ENCODE measurements around the gene NATD1.

The NATD1 gene

DNA sequence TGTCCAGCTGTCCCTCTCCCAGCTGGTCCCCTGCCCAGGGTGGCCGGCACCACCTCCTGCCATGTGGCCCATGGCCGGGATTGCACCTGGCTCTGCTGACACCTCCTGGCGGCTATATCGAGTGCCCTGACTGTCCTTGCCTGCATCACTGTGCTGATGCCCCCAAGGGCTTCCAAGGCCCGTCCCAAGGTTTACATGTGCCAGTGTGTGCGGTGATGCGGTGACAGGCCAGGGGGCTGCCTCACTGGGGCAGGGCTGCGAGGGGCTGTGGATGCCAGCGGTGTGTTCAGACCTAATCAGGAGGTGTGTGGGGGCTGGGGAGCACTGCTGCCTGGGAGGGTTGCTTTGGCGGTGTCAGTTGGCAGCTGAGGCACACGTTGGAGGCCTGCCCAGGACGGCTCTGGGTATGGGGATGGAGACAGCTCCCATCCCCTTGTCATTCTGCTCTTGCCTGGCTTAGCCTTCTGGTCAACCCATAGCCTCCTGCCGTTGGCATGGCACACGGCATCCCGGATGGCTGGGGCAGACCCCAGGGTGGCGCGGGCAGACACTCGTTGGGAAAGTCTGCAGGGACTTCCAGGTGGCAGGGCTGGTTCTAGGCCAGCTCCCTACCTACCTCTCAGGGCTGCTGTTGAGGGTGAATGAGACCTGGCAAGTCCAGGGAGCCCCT, 36.8 kb upstream of the NATD1 start:
- no peak for DNase-seq

DNA sequence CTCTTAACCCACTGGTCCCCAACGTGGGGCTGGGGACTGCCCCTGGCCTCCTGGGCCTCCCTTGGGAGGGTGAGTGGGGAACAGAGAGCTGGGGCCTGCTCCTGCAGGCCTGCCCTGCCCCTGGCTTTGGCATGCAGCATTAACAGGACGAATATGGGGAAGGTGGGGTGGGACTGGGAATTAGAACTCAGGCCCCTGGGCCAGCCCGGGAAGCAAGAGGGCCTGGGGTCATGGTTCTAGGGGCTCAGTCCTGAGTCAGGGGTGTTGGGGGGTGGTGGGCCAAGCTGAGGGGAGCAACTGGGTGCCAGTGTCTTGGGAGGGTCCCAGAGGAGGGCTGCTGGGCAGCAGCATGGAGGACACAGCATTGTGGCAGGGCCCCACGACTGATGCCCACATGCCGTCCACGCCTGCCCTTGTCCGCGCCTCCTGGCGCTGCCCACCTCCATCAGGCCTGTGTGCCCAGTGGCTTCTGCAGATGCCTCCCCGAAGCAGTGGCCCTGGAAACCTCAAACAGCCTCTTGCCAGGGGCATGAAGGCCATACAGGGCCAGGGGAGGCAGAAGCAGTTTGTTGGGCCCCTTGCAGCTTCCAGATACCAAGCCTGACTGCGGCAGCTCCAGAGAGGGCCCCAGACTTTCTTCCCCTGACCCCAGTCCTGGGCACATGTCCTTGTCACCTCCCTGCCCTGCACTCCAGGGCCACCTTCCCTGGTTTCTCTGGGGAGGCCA, 36.1 kb upstream of the NATD1 start:
- DNase-seq: no peak

DNA sequence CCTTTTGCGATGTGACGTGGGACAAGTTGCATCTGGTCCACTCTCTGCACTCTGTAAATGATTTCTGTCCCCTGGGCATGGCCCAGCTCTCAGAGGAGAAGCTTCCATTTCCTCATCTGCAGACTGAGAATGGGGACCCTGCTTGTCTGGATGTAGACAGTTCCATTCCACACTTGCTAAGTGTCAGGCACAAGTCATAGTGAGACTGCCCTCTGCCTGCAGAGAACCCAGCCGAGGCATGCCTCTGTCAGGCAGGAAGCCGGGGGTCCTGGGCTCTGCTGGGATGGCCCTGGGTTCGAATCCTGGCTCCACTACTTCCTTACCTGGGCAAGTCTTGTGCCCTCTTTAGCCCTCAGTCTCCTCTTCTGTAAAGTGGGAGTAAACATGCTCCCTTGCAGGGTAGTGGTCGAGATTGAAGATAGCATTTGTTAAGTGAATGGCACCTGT, 35.4 kb upstream of the NATD1 start:
- no peak for DNase-seq

DNA sequence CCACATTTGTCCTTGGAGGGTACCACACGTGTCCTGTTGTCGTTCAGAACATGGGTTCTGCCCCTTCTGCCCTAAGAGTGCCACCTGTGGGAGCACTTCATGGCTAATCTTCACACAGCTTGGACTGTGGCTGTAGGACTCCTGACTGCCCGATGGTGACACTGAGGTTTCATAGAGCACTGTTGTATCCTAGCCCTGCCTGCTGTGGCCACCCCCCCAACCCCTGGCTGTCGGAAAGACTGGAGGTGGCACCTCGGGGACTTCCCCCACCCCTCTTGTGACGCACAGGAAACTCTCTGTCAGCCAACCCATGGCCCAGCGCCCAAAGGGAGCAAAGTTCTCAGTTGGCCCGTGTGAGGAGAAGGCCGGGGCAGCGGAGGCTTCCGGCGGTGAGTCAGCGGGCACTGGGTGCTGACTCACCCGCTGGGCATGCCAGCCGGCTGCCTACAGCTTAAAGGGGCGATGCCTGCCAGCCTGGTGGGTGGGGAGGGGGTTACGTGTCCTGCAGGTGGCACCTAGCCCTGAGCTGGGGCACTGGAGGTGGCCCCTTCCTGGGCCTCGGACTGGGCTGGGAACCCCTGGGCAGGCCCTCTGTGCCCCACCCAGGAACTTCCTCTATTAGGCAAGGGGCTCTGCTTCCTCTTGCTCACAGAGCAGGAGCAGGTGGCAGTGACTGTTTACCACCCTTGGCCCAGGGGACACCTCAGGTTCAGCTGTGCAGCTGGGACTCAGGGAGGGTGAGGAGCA, 34.7 kb upstream of the NATD1 start:
- no peak for DNase-seq

DNA sequence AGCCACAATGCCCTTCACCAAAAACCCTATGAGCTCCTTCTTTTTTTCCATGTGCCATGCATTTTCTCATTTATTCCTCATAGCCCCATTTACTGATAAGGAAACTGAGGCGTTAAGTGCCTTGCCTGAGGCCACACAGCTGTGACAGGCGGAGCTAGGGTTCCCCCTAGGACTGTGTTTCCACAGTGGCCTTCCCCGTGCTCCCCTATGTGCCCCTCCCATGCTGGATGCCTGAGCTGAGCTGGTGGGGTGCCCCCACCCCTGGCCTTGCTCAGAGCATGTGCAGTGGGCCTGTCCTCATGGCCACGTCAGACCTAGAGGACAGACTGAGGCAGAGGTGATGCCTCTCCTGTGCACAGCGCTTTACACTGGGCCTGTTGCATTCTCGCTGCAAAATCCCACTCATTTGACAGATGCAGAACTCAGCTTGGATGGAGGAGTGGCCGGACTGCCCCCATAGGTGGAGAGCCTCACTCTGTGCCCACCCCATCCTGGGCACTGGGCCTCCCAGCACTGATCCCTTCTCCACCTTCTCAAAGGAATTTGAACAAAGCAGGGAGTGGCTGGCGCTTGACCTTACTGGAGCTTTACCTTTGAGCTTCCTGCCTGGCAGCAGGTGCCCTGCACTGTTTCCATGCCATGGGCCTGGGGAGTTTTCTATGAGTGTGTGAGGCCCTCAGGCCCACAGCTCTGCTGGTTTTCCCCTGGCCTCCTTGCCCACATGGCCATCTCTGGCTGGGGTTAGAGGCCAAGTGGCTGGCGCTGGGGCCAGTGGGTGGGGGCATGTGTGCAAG, 33.9 kb upstream of the NATD1 start:
- DNase-seq: no peak

DNA sequence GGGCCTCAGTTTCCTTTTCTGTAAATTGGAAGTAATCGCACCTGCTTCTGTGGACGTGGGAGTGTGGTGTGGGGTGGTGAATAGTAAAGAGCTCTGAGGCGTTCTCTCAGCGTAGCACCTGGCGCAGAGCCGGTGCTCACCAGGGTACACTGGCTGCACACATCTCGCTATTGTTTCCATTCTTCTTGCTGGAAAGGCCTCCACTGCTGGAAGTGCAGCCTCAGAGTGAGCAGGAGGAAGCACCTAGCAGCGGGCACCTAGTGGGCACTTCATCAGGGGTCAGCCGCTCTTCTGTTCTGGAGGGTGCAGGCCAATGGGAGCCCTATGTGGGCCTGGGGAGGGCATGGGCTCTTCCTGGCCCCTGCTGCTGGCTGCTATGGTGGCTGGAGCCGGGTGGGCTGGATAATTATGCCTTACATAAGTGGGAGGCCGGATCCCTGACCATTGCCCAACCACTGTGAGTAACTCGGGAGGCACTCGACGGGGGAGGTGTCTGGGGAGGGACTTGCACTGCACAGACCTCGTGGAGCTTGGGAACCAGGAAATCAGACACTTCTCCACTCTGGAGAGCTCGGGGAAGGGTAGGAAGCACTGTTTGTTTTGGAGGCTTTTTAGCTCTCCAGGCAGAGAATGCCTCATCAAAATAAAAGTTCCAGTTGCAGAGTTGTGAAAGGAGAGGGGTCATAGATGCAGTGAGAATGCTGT, 33.0 kb upstream of the NATD1 start:
- no peak for DNase-seq

DNA sequence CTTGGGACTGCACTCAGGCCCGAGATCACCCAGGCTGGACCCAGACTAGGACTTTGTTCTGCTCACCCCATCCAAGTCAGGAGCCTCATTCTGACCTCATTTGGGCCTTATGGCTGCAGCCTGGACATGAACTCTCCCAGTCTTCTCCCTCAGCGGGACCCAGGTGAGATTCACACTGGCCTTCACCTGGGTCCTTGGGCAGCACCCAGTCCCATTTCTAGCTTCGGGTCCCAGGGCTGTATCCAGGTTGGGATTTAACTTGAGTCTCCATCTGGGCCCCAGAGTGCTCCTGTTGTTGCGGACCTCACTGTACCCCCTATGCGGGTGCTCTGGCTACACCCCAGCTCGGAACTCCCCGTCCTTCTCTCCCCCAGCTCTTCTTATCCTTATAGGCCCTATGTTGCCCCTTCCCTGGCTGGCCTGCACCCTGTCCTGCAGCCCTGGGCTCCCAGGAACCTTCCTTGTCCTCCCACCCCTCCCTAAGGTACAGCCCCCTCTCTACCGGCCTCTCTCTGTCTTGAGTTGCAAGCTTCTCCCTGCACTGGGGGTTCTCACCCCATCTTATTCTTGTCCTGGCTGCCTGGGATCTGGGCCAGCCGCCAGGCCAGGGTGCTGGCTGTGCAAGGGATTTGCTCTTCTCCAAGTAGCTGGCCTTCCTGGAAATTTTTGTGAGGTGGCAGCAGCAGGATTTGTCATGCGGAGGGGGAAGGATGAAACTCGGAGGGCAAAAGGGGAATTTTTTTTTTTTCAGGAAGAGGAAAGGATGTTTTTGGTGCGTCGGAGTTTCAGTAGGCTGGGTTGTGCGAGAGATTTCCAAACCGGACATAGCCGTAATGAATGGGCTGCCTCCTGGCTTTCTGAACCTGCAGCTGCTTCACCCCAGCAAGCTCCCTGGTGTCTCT, 32.2 kb upstream of the NATD1 start:
- DNase-seq: no peak

DNA sequence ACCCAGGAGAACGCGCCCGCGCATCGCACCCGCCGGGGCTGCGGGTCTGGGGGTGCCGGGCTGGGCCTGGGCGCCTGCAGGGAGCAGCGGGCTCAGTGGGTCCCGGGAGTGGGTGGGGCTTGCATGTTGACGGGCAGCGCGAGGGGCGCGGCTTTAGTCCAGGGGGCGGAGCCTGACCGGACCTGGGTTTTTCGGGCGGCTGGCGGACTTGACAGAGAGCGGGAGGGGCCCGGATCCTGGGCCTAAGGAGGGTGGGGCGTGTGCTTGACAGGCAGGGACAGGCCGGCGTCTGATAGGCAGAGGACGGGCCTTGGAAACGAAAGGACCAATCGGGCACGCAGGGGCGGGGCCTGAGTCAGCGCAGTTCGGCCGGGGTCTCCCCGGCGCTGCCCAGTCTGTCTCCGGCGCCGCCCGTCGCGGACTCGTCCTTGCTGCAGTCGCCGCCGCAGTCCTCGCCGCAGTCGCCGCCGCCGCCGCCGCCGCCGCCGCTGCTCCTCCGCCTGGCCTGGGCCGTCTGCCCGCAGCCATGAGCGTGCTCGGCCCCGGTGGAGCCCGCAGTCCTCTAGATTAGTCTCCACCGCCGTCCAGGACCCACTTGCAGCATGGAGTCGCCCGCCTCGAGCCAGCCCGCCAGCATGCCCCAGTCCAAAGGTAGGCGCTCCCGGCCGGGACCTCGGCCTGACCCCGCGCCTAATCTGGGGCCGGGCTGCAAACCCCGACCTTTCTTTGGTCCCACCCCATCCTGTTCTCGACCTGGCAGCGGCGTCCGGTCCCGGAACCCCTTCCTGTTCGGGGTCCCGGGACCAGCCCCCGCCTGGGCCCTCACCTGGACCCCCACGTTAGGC, 31.3 kb upstream of the NATD1 start, which contains the start of gene MAP2K3:
Gene MAP2K3, plus strand, starts transcription at position 393 of the 845 bp plus-strand sequence. Its CDS starts 210 bp downstream, at position 603.
- peak; percentile 93 for DNase-seq

DNA sequence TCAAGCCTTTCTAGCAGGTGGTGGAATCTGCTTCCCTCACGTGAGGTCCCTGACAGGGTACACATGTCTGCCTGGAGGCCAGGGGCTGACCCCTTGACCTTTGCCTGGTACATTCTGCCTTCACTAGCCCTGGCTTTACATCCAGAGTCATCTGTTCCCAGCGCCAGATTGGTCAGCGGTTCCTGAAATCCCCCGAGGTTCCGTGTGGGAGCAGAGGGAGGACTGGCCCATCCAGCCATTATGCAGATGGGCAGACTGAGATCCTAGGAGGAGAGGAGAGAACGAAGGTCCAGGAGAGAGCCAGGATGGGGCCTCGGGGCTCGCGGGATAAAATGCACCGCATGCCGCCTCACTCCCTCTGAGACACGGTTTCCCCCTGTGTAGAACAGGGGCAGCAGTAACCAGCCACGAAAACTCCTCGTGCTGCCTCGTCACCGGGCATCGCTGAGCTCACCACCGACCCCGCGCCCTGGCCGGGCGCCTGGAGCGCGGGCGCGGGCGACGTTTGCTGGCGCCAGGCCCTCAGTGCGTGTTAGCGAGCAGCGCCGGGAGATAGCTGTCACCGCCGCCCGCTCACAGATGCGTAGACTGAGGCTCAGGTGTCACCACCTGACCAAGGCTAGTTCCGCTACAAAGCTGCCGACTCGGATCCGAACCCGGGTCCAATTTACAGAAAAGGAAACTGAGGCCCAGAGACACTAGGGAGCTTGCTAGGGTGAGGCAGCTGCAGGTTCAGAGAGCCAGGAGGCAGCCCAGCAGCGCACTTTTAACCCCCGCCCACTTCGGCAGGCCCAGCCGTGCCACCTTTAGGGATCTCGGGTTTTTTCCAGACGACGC, 30.5 kb upstream of the NATD1 start:
- no peak for DNase-seq

DNA sequence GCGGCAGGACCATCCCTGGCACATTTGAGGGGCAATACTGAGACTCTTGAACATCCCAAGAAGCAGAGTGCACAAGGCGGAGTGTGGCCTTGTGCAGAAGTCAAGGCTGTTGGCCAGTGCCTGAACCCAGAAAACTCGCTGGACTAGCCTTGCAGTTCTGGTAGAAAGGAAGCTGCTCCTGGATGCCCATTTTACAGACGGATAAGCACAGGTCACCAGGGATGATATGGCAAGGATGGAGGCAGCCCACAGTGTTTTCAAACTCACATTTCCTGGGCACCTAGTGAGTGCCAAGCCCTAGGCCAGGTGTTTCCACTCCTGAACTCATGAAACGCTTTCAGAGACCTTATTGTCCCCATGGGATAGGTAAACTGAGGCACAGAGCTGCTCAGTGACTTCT, 29.6 kb upstream of the NATD1 start:
- DNase-seq: no peak

DNA sequence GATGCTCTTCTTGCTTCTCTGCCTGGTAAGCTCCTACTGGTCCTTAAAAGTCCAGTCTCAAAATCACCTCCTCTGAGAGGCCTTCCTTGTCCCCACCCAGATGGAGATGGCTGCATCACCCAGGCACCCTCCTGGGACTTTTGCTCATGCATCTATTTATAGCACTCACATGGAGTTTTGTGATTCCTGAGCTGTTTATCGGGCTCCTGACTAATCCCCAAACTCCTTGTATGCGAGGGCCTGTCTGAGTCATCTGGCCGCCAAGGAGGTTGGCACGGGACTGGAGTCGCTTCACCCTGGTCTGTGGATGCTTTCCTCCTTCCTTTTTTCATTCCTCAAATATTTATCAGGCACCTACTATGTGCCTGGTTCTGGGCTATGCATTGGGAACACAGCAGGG, 29.0 kb upstream of the NATD1 start:
- DNase-seq: no peak

DNA sequence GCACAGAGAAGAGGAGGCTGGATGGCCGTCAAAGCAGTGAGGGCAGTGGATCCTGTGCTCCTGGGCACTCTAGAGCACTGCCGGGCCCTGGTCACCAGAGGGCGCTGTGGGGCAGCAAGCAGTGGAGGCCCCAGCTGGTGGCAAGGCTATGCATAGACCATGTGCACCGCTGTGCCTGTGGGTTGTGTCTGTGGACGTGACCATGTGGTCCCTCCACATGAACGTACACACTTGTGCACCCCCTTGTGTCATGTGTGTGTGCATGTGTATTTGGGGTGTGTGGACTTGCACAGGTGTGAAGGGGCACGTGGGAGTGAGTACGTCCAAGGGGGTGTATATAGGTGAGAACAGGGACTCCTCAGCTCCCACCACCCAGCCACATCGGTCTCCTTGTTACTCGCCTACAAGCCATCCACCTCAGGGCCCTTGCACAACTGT, 26.9 kb upstream of the NATD1 start:
- peak; percentile 22 for DNase-seq

DNA sequence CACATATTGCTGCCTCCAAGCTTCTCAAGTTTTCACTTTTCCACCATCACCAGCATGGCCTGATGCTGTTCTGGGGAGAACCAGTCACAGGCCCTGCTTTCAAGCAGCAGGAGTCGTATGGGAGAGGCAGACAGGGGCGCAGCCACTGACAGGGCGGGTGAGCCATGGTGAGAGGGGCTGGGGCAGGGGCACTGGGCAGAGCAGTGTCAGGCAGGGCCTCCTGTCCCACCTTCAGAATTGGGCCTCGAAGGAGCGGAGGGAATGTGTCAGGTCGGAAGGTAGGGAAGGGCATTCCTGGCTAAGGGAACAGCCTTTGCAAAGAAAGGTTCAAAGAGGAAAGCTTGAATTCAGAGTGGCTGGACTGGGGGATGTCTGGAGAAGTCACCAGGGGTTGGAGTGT, 26.4 kb upstream of the NATD1 start:
- DNase-seq: no peak

DNA sequence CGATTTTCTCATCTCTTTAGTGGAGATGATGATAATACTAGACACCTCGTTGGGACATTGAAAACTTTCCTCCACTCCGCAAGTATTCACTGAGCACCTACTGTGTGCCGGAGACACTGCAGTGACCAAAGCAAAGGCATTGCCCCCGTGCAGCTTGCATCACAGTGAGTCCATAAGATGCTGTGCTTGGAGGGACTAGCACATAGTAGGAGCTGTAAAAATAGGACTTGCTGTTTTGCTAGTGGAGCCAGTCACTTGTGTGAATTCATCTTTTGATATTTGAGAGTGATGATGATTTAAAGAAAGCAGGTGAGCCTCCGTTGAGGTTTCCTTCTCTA, 26.0 kb upstream of the NATD1 start:
- DNase-seq: no peak

DNA sequence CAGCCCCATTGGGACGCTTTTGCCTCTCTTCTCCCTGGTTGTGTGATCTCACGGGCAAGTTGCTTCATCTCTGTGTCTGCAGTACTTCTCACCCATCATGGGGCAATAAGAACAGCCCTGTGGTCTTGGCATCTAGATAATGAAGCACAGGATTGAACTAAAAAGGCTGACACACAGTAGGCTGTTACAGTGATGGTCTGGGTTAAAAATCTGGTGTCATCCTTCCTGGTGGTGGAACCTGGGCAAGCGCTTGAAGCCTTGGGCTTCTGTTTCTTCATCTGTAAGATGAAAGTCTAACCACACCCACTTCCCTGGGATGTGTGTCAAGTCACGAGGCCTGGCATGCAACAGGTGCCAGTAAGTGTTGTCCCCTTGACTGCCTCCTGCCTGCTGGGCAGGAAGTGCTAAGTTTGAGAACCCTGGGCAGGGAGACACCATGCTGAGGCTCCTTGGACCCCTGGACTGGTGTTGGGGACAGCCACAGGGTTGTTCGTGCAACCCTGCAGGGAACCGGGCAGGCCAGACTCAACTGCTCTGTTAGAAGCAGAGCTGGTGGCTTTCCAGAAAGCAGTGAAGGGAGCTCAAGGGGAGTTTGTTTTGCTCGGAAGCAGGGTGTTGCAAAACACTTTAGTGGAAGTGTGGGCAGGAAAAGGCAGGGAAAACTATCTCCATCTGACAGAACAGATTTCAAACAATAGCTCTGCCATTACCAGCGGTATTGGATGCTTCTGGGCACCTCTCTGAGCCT, 25.4 kb upstream of the NATD1 start:
- no peak for DNase-seq

DNA sequence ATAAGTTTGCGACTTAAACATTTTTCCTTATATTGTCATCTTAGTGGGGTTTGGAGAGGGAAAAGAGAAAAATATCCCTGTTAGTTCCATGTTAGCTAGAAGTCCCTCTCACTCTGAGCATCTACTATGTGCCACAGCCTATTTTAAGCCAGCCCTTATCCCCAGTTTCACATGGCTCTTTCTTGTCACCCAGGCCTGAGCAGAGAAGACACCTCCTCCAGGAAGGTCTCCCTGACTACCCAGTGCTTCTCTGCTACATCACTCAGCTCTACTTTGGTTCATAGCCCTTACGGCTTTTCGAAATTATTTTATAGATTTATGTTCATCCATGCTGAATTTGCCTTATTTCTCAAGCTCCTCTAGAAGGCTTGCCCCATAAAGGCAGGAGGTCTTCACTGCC, 24.1 kb upstream of the NATD1 start:
- DNase-seq: no peak

DNA sequence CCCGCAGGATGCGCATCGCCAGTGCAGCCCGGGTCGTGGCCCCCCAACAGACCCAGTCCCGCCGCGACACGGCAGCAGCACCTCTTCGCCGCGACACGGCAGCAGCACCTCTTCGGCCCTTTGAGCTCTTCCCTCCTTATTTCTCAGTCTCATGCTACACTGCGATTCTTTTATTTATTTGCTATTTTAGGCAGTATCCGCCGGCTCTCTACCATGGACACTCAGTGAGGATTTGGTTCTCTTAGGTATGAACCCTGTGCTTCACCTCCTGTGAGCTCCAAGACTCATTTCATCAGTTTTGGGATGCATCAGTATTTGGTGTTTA, 23.0 kb upstream of the NATD1 start:
- no peak for DNase-seq

DNA sequence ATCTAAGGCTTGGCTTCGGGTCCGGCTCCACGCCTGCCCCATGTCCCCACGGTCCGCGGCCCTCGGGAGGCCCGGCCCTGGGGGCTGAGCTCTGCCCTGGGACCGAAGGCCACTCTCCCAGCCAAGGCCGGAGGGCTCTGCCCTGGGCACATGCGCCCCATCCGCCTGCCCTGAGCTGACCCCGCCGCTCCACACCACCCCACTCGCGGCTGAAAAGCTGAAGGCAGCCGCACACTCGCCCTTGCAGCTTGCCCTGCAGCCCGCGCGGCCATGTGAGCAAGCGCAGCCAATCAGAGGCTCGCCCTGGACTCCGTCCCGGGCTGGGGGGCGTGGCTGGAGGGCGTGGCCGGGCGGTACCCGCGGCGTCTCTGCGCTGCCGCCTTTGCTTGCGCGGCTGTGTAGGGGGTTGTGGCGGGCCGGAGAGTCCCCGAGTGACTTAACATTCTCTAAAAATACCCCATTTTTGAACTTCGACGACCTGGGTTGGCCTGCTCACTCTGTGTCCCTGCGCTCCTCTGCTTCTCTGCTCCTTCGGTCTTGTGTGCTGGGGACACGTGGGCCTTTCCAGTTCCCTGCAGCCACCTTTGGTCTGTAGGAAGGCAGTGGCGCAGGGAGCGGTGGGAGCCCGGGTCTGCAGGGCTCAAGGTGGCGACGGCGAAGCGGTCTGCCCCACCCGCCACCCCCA, 22.5 kb upstream of the NATD1 start:
- peak; percentile 38 for DNase-seq

Data from DMS 273 treated with DMSO at 0.1 percent for 48 hours (cell line).